Activated naive CD8-positive, alpha-beta T cell treated with anti-CD3 and anti-CD28 coated beads, Interleukin-2, amount 10 ng/mL, durations not matched to agents 7 days and 5 days (primary cell): ENCODE data around the gene LSS. TPM values are rescaled to one million over a fixed set of nuclear protein-coding genes. Genes with fewer than 3 reads are reported as not detected.
"Not testable (repeated sequence)": the region's sequence is repeated elsewhere in the genome, so short reads cannot be mapped to it uniquely, and the experiment has no call there.

ENCODE experiments used
- ATAC-seq: fragments of 150-1000 bp; cut with Tn5 transposase; one replicate; pipeline ENCODE4 v1.10.0; 2021; ENCODE audit warnings: low read depth, moderate library complexity
- POLR2A ChIA-PET: fragments of 350-600 bp; sonication (Branson Sonifier 250); formaldehyde crosslinking; loops from one replicate; lab custom pipeline; 2021; ENCODE audit warnings: antibody characterized with exemption; lab: Charles Lee
- DNase-seq: peaks from one replicate; pipeline ENCODE4 v3.0.0; 2021
- H3K27ac Mint-ChIP-seq: one replicate; pipeline ENCODE4 v1.8.0; 2022; ENCODE audit warnings: mild to moderate bottlenecking, mixed read lengths
- H3K27me3 Mint-ChIP-seq: one replicate; pipeline ENCODE4 v1.8.0; 2022; ENCODE audit warnings: mild to moderate bottlenecking, moderate library complexity, mixed read lengths
- H3K36me3 Mint-ChIP-seq: one replicate; pipeline ENCODE4 v1.8.0; 2021; ENCODE audit warnings: mild to moderate bottlenecking, mixed read lengths
- H3K4me1 Mint-ChIP-seq: one replicate; pipeline ENCODE4 v1.8.0; 2021; ENCODE audit warnings: mixed read lengths
- H3K4me3 Mint-ChIP-seq: one replicate; pipeline ENCODE4 v1.8.0; 2022; ENCODE audit warnings: mild to moderate bottlenecking, moderate library complexity, mixed read lengths
- H3K9me3 Mint-ChIP-seq: one replicate; pipeline ENCODE4 v1.8.0; 2021; ENCODE audit warnings: mixed read lengths
- total RNA-seq, 2 experiments: library from RNA; stranded (reverse); gene quantifications; one replicate each; pipeline ENCODE4 v1.2.3, GENCODE V29; 2021

Gene LSS
- total RNA-seq, 2 experiments from 2014 or later: 57.6 to 66.7 TPM

DNA sequence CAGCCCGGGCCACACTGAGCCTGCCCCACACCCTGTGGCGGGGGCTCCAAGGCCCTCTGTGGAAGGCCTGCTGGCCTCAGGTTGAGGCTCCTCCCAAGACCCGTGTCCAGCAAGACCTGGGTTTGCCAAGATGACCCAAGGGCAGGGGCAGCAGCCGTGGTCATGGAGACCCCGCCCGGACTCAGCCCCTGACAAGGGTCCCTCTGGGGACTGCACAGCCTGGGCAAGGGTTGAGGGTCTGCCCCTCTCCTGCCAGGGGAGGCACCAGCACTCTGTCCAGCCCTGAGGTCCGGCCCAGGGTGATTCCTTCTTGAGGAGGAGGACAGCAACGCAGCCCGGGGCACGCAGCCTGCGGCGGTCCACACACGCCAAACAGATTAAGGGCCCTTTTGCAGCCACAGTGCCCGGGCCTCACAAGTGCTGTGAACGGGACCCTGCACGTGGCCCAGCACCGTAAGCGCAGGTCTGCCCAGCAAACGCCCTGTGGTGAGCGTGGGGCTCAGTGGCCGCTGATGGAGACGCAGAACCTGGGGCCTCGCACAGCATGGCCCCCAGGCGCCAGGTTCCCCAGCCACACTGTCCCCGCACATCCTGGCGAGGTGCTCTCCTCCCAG is 47.7 kb downstream of the LSS start:
- Mint-ChIP-seq H3K9me3 (peaks cover 1% of the 10 kb centered on the region), H3K36me3 (no peaks in the 10 kb centered on the region), H3K4me1 (peaks cover 13% of the 10 kb centered on the region), H3K27ac (no peak overlapping the region), H3K4me3 (no peak overlapping the region), H3K27me3 (peaks cover 11% of the 10 kb centered on the region)
- no peak for DNase-seq
- POLR2A ChIA-PET: no interaction called here
- no peak for ATAC-seq

GRCh38 chr21:46180079-46180722 is 48.4 kb downstream of the LSS start:
- Mint-ChIP-seq H3K27me3 (peaks cover 16% of the 10 kb centered on the region), H3K27ac (no peak overlapping the region), H3K9me3 (peaks cover 3% of the 10 kb centered on the region), H3K4me1 (peaks cover 8% of the 10 kb centered on the region), H3K36me3 (no peaks in the 10 kb centered on the region), H3K4me3 (no peak overlapping the region)
- POLR2A ChIA-PET: no interaction called here
- no peak for DNase-seq
- no peak for ATAC-seq

DNA sequence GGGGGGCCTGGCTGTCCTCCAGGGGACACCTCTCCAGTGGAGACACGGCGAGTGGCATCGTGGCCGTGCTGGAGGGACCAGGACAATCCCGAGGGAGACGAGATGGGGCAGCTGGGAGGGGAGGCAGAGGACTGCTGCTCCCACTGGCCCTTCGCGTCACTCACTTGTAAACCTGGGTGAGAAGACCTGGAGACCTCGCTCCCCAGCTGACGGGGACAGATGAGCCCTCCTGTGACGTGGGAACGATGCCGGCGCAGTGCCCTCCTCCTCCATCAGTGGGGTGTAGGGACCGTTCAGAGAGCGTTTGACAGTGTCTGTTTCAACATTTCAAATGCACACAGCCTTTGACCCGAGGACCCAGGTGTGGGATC is 48.9 kb downstream of the LSS start:
- POLR2A ChIA-PET: no interaction called here
- Mint-ChIP-seq H3K36me3 (no peaks in the 10 kb centered on the region), H3K9me3 (peaks cover 6% of the 10 kb centered on the region), H3K27ac (no peak overlapping the region), H3K4me1 (peaks cover 5% of the 10 kb centered on the region), H3K4me3 (no peak overlapping the region), H3K27me3 (peaks cover 17% of the 10 kb centered on the region)
- DNase-seq (no peak), ATAC-seq (no peak)

DNA sequence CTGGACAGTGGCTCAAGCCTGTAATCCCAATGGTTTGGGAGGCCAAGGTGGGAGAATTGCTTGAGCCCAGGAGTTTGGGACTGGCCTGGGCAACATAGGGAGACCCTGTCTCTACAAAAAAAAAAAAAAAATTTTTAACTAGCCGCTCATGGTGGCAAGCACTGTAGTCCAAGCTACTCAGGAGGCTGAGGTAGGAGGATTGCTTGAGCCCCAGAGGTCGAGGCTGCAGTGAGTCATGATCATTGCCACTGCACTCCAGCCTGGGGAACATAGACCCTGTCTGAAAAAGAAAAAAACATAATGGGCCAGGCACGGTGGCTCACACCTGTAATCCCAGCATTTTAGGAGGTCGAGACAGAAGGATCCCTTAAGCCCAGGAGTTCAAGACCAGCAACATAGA is 49.6 kb downstream of the LSS start:
- POLR2A ChIA-PET: no interaction called here
- H3K4me1 Mint-ChIP-seq: peaks cover 1% of the 10 kb centered on the region
- no peak overlapping the region for H3K4me3 Mint-ChIP-seq
- H3K27me3 Mint-ChIP-seq: peaks cover 22% of the 10 kb centered on the region
- H3K36me3 Mint-ChIP-seq: no peaks in the 10 kb centered on the region
- ATAC-seq: no peak
- no peak for DNase-seq
- H3K9me3 Mint-ChIP-seq: peaks cover 11% of the 10 kb centered on the region
- no peak overlapping the region for H3K27ac Mint-ChIP-seq

GRCh38 chr21:46176443-46177129 is 52.0 kb downstream of the LSS start:
- Mint-ChIP-seq H3K27me3 (peaks cover 22% of the 10 kb centered on the region), H3K9me3 (peaks cover 11% of the 10 kb centered on the region)
- POLR2A ChIA-PET, H3K4me1 Mint-ChIP-seq, H3K36me3 Mint-ChIP-seq, H3K4me3 Mint-ChIP-seq, ATAC-seq, H3K27ac Mint-ChIP-seq, DNase-seq: not testable (repeated sequence)

- peaks cover 9% of the 10 kb centered on the region for H3K4me1 Mint-ChIP-seq
- no peak overlapping the region for H3K27ac Mint-ChIP-seq
- DNase-seq: no peak
- POLR2A ChIA-PET: no interaction called here
- H3K4me3 Mint-ChIP-seq: no peak overlapping the region
- ATAC-seq: no peak
- H3K27me3 Mint-ChIP-seq: peaks cover 22% of the 10 kb centered on the region
- no peaks in the 10 kb centered on the region for H3K36me3 Mint-ChIP-seq
- peaks cover 11% of the 10 kb centered on the region for H3K9me3 Mint-ChIP-seq
Observed at GRCh38 chr21:46173573-46173972, 55.0 kb downstream of the LSS start.

DNA sequence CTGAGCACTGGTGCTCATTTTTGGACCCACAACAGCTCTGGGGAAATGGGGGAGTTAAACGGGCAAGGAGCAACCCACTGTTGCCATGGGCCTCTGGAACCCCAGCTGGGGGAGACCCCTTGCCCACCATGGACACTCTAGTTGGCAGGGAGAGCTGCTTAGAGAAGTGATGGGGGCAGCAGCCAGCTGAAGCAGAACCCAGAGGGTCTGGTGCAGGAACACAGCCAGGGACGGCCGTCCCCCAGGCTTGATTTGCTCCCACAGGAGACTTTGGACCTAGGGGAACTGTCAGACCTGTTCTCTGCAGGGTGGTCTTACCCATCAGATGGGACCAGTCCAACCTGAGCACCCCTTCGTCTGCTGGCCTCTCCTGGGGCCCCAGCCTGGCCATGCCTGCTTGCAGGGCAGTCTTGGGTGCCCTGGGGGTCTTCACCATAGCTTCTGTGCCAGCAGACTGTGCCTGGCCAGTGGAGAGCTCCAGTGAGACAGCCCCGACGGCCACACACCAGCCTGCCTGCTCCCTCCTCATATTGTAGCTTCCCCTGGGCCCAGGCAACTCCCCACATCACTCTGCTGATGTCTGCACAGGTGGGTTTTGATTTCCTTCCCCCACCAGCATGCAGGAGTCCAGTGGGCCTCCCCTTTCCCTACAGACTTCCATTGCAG is 55.6 kb downstream of the LSS start:
- DNase-seq (no peak), ATAC-seq (no peak)
- Mint-ChIP-seq H3K36me3 (no peaks in the 10 kb centered on the region), H3K9me3 (peaks cover 11% of the 10 kb centered on the region), H3K27me3 (peaks cover 22% of the 10 kb centered on the region), H3K4me1 (peaks cover 8% of the 10 kb centered on the region), H3K4me3 (no peak overlapping the region), H3K27ac (no peak overlapping the region)
- POLR2A ChIA-PET: no interaction called here

DNA sequence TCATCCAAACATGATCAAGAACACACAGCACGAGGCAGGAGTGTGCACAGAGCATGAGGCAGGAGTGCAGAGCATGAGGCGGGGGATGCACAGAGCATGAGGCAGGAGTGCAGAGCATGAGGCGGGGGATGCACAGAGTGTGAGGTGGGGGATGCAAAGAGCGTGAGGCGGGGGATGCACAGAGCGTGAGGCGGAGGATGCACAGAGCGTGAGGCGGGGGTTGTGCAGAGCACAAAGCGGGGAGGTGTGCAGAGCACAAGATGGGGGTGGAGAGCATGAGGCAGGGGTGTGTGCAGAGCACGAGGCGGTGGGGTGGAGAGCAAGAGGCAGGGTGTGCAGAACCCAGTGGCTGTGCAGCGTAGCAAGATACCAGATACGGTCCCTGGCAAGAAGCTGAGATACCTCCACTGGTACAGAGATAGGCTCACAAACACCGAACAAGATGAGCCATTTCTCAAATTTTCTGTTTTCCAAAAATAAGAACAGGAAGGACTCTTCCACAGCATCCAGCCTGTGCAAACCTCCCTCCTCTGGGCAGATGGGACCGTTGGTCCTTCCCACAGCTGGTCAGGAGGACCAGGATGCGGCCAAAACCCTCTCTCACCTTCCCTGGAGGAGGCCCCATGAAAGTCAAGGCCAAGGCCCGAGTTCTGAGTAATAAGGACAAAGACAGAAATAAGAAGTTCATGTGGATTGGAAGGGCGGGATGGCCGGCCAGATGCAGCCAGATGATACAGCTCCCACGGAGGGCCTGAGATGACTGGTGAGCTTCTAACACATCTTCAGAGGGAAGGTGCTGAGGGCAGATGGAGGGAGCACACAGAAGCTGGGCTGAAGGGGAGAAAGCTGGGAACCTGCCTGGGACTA is 56.3 kb downstream of the LSS start:
- POLR2A ChIA-PET: no interaction called here
- Mint-ChIP-seq H3K27me3 (peaks cover 22% of the 10 kb centered on the region), H3K36me3 (no peaks in the 10 kb centered on the region), H3K4me1 (peaks cover 8% of the 10 kb centered on the region), H3K9me3 (peaks cover 9% of the 10 kb centered on the region), H3K4me3 (no peak overlapping the region), H3K27ac (no peak overlapping the region)
- DNase-seq (no peak), ATAC-seq (no peak)

DNA sequence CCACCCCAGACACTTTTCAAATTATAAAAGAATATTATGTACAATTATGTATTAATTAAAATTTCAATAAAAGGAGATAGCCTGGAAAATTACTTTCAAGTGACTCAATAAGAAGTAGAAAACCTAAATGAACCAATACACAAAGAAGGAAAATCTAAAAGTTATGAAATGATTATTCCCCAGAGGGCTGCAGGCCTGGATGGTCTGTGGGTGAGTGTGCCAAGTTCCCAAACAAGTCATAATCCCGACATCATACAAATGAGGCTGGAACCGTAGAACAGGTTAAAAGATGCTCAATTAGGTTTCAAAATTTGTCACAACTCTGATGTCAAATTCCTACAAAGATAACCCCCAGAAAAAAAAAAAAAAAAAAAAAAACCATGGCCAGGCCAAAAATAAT is 57.0 kb downstream of the LSS start:
- ATAC-seq: no peak
- H3K27me3 Mint-ChIP-seq: peaks cover 17% of the 10 kb centered on the region
- H3K36me3 Mint-ChIP-seq: no peaks in the 10 kb centered on the region
- no peak for DNase-seq
- H3K27ac Mint-ChIP-seq: no peak overlapping the region
- POLR2A ChIA-PET: no interaction called here
- peaks cover 8% of the 10 kb centered on the region for H3K4me1 Mint-ChIP-seq
- H3K9me3 Mint-ChIP-seq: peaks cover 9% of the 10 kb centered on the region
- H3K4me3 Mint-ChIP-seq: no peak overlapping the region

DNA sequence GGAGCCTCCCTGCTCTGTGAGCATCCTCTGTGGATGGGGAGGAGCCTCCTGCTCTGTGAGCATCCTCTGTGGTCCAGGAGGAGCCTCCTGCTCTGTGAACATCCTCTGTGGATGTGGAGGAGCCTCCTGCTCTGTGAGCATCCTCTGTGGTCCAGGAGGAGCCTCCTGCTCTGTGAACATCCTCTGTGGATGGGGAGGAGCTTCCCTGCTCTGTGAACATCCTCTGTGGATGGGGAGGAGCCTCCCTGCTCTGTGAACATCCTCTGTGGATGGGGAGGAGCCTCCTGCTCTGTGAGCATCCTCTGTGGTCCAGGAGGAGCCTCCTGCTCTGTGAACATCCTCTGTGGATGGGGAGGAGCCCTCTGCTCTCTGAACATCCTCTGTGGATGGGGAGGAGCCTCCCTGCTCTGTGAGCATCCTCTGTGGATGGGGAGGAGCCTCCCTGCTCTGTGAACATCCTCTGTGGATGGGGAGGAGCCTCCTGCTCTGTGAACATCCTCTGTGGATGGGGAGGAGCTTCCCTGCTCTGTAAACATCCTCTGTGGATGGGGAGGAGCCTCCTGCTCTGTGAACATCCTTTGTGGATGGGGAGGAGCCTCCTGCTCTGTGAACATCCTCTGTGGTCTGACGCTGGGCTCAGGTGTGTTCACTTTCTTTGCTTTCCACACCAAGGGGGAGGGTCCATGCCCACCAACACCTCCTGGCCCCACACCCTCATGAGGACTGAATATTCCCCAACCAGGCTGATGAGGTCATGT is 58.0 kb downstream of the LSS start:
- POLR2A ChIA-PET, H3K9me3 Mint-ChIP-seq, ATAC-seq, H3K36me3 Mint-ChIP-seq, H3K4me1 Mint-ChIP-seq, H3K27ac Mint-ChIP-seq, H3K4me3 Mint-ChIP-seq: not testable (repeated sequence)
- peaks cover 10% of the 10 kb centered on the region for H3K27me3 Mint-ChIP-seq
- DNase-seq: peak; percentile 13

GRCh38 chr21:46168659-46169386 is 59.8 kb downstream of the LSS start:
- no peak for ATAC-seq
- H3K4me3 Mint-ChIP-seq: no peak overlapping the region
- no peaks in the 10 kb centered on the region for H3K9me3 Mint-ChIP-seq
- H3K4me1 Mint-ChIP-seq: peaks cover 8% of the 10 kb centered on the region
- no peak for DNase-seq
- no peaks in the 10 kb centered on the region for H3K36me3 Mint-ChIP-seq
- POLR2A ChIA-PET: no interaction called here
- H3K27me3 Mint-ChIP-seq: peaks cover 4% of the 10 kb centered on the region
- H3K27ac Mint-ChIP-seq: no peak overlapping the region

DNA sequence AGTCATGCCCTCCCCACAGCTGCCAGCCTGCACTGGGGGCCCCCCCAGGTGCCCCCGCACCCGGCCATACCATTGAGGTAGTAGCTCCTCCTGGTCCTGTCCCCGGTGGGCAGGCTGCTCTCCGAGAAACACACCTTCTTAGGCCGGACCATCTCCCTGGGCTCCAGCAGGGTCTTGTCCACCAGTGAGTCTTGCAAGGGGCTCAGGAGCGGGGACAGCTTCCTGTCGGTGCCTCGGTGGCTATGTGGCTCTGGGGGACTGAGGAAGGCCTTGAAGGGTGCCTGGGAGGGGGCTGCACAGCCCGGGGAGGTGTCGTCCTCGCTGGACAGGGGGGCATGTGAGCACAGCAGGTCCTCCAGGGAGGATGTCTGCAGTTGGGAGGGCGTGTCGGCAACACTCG is 60.3 kb downstream of the LSS start:
- peaks cover 4% of the 10 kb centered on the region for H3K27me3 Mint-ChIP-seq
- no peak overlapping the region for H3K27ac Mint-ChIP-seq
- H3K4me3 Mint-ChIP-seq: no peak overlapping the region
- peaks cover 8% of the 10 kb centered on the region for H3K4me1 Mint-ChIP-seq
- H3K9me3 Mint-ChIP-seq: no peaks in the 10 kb centered on the region
- no peak for ATAC-seq
- DNase-seq: no peak
- H3K36me3 Mint-ChIP-seq: no peaks in the 10 kb centered on the region
- POLR2A ChIA-PET: no interaction called here
